H9 (cell line): ENCODE measurements around the gene BAIAP2. TPM values are rescaled to one million over a fixed set of nuclear protein-coding genes. Genes with fewer than 3 reads are reported as not detected.
A peak's percentile ranks its signal among the peaks of the same experiment; 100 is the strongest.

Experiments
- DNase-seq: peaks from one replicate; pipeline ENCODE4 v3.0.0-alpha.2; 2017
- H2AFZ ChIP-seq: one replicate; pipeline ENCODE4 v1.6.1; 2013; ENCODE audit warnings: mild to moderate bottlenecking, low read length, control low read depth, moderate library complexity
- H2AK5ac ChIP-seq: 2 replicates; pipeline ENCODE4 v1.6.1; 2013; ENCODE audit warnings: low read length, control low read depth, mixed read lengths; ENCODE audit not compliant: insufficient read length
- H2BK120ac ChIP-seq: one replicate; pipeline ENCODE4 v1.6.1; 2013; ENCODE audit warnings: low read depth, mild to moderate bottlenecking, low read length, control low read depth, inconsistent platforms; ENCODE audit not compliant: poor library complexity, severe bottlenecking
- H2BK12ac ChIP-seq: 2 replicates; pipeline ENCODE4 v1.6.1; 2013; ENCODE audit warnings: low read length, control low read depth, mixed read lengths, low read depth; ENCODE audit not compliant: insufficient read length
- H2BK15ac ChIP-seq: 2 replicates; pipeline ENCODE4 v1.6.1; 2013; ENCODE audit warnings: low read depth, low read length, control low read depth
- H2BK20ac ChIP-seq: one replicate; pipeline ENCODE4 v1.6.1; 2013; ENCODE audit warnings: low read depth, mild to moderate bottlenecking, low read length, control low read depth, inconsistent platforms; ENCODE audit not compliant: poor library complexity, severe bottlenecking
- H2BK5ac ChIP-seq: 2 replicates; pipeline ENCODE4 v1.6.1; 2013; ENCODE audit warnings: low read length, control low read depth, mixed read lengths; ENCODE audit not compliant: insufficient read length
- H3K14ac ChIP-seq: 2 replicates; pipeline ENCODE4 v1.6.1; 2013; ENCODE audit warnings: low read length, control low read depth; ENCODE audit not compliant: insufficient read depth
- H3K18ac ChIP-seq: 2 replicates; pipeline ENCODE4 v1.6.1; 2013; ENCODE audit warnings: low read depth, mild to moderate bottlenecking, mixed read lengths, low read length, control low read depth; ENCODE audit not compliant: insufficient read length
- H3K23ac ChIP-seq: 2 replicates; pipeline ENCODE4 v1.6.1; 2013; ENCODE audit warnings: low read length, control low read depth, mixed read lengths, low read depth; ENCODE audit not compliant: insufficient read length
- H3K23me2 ChIP-seq: 2 replicates; pipeline ENCODE4 v1.6.1; 2013; ENCODE audit warnings: low read depth, mild to moderate bottlenecking, mixed read lengths, low read length, control low read depth; ENCODE audit not compliant: insufficient read length, poor library complexity, severe bottlenecking
- H3K27ac ChIP-seq: 2 replicates; pipeline ENCODE4 v1.5.1; 2013; ENCODE audit warnings: low read length, control low read depth, mixed read lengths, low read depth; ENCODE audit not compliant: insufficient read length
- H3K27me3 ChIP-seq: 2 replicates; pipeline ENCODE4 v1.6.1; 2013; ENCODE audit warnings: low read length, control low read depth, inconsistent platforms; ENCODE audit not compliant: insufficient read depth
- H3K4ac ChIP-seq: 2 replicates; pipeline ENCODE4 v1.6.1; 2013; ENCODE audit warnings: low read depth, mild to moderate bottlenecking, control low read depth, inconsistent platforms, low read length, moderate library complexity
- H3K4me1 ChIP-seq: 2 replicates; pipeline ENCODE4 v1.6.1; 2013; ENCODE audit warnings: low read length, control low read depth, inconsistent platforms; ENCODE audit not compliant: insufficient read depth
- H3K4me2 ChIP-seq: 2 replicates; pipeline ENCODE4 v1.6.1; 2013; ENCODE audit warnings: low read length, control low read depth, mixed read lengths; ENCODE audit not compliant: insufficient read length, insufficient read depth
- H3K56ac ChIP-seq: 2 replicates; pipeline ENCODE4 v1.6.1; 2013; ENCODE audit warnings: low read depth, mild to moderate bottlenecking, mixed read lengths, low read length, control low read depth; ENCODE audit not compliant: insufficient read length
- H3K79me1 ChIP-seq: 2 replicates; pipeline ENCODE4 v1.6.1; 2013; ENCODE audit warnings: low read depth, mild to moderate bottlenecking, moderate library complexity, low read length, control low read depth, inconsistent platforms; ENCODE audit not compliant: insufficient read depth, poor library complexity, severe bottlenecking
- H3K79me2 ChIP-seq: 2 replicates; pipeline ENCODE4 v1.6.1; 2013; ENCODE audit warnings: low read length, control low read depth, inconsistent platforms; ENCODE audit not compliant: insufficient read depth
- H3K9ac ChIP-seq: 2 replicates; pipeline ENCODE4 v1.6.1; 2013; ENCODE audit warnings: low read length, control low read depth, mixed read lengths; ENCODE audit not compliant: insufficient read length; ENCODE audit errors: extremely low read depth
- H3K9me3 ChIP-seq: one replicate; pipeline ENCODE4 v1.6.1; 2013; ENCODE audit warnings: low read depth, low read length, inconsistent platforms; ENCODE audit not compliant: control insufficient read depth
- H3T11ph ChIP-seq: one replicate; pipeline ENCODE4 v1.6.1; 2013; ENCODE audit warnings: mild to moderate bottlenecking, low read length, control low read depth, inconsistent platforms
- H4K20me1 ChIP-seq: one replicate; pipeline ENCODE4 v1.6.1; 2013; ENCODE audit not compliant: control insufficient read depth, insufficient read length, insufficient read depth
- H4K5ac ChIP-seq: 2 replicates; pipeline ENCODE4 v1.6.1; 2013; ENCODE audit warnings: low read depth, mild to moderate bottlenecking, mixed read lengths, low read length, control low read depth; ENCODE audit not compliant: insufficient read length
- H4K8ac ChIP-seq: replicated peaks from 2 replicates; pipeline ENCODE4 v1.6.1; 2013; ENCODE audit warnings: low read length, control low read depth, mixed read lengths, low read depth; ENCODE audit not compliant: insufficient read length
- H4K91ac ChIP-seq: 2 replicates; pipeline ENCODE4 v1.6.1; 2013; ENCODE audit warnings: low read depth, mild to moderate bottlenecking, moderate library complexity, mixed read lengths, low read length, control low read depth; ENCODE audit not compliant: insufficient read length
- H3K27ac Mint-ChIP-seq, 3 experiments: 2 replicates in 2 of 3; 3 replicates in 1 of 3; pipeline ENCODE4 v1.8.0; 2020 to 2021; ENCODE audit warnings: mixed read lengths in 3 of 3, mild to moderate bottlenecking in 1 of 3, moderate library complexity in 1 of 3
- H3K27me3 Mint-ChIP-seq: 2 replicates; pipeline ENCODE4 v1.8.0; 2021; ENCODE audit warnings: low read depth, mild to moderate bottlenecking, moderate library complexity, mixed read lengths
- H3K36me3 Mint-ChIP-seq, 3 experiments: 2 replicates in 2 of 3; 3 replicates in 1 of 3; pipeline ENCODE4 v1.8.0; 2020 to 2021; ENCODE audit warnings: low read depth in 3 of 3, mixed read lengths in 3 of 3; ENCODE audit not compliant: insufficient read depth in 1 of 3
- H3K4me1 Mint-ChIP-seq, 2 experiments: 2 replicates each; pipeline ENCODE4 v1.8.0; 2020; ENCODE audit warnings: mixed read lengths in 2 of 2
- H3K4me3 Mint-ChIP-seq, 2 experiments: 2 replicates in 1 of 2; 3 replicates in 1 of 2; pipeline ENCODE4 v1.8.0; 2020 to 2021; ENCODE audit warnings: mild to moderate bottlenecking in 2 of 2, mixed read lengths in 2 of 2, moderate library complexity in 1 of 2
- H3K9me3 Mint-ChIP-seq, 2 experiments: 2 replicates in 1 of 2; 3 replicates in 1 of 2; pipeline ENCODE4 v1.8.0; 2020; ENCODE audit warnings: mild to moderate bottlenecking in 2 of 2, mixed read lengths in 2 of 2, moderate library complexity in 1 of 2
- whole genome bisulfite sequencing: extraction: QIAGEN DNeasy Blood & Tissue Kit; methylation state at CpG from one replicate; pipeline ENCODE4 v1.1.7; 2013; ENCODE audit warnings: missing lambda C conversion rate, low lambda C conversion rate, mixed read lengths; ENCODE audit not compliant: insufficient read length; ENCODE audit errors: extremely low coverage; 5-methylcytosine and 5-hydroxymethylcytosine counted together
- total RNA-seq: library from RNA; stranded (reverse); gene quantifications from 2 replicates; pipeline ENCODE4 v1.2.1, GENCODE V29; 2021
- TF ChIP-seq, protein P1 (sequence below): fragments of 200-600 bp; sonication (generic); conservative IDR thresholded peaks from 3 replicates; pipeline ENCODE4 v1.8.0; 2021; ENCODE audit warnings: antibody characterized with exemption, mild to moderate bottlenecking

Gene BAIAP2
- total RNA-seq, 1 experiment from 2014 or later: 27.8 TPM

- no peaks in the 10 kb centered on the region for H3K27me3 ChIP-seq
- no peak overlapping the region for H4K8ac ChIP-seq
- H3K27ac Mint-ChIP-seq: no peak overlapping the region
- H2BK120ac ChIP-seq: no peak overlapping the region
- no peaks in the 10 kb centered on the region for H3K79me1 ChIP-seq
- peak overlapping the region; percentile 8 for H3K18ac ChIP-seq
- H3K9me3 ChIP-seq: no peaks in the 10 kb centered on the region
- H3K9me3 Mint-ChIP-seq: no peaks in the 10 kb centered on the region
- TF ChIP-seq, protein P1, sequence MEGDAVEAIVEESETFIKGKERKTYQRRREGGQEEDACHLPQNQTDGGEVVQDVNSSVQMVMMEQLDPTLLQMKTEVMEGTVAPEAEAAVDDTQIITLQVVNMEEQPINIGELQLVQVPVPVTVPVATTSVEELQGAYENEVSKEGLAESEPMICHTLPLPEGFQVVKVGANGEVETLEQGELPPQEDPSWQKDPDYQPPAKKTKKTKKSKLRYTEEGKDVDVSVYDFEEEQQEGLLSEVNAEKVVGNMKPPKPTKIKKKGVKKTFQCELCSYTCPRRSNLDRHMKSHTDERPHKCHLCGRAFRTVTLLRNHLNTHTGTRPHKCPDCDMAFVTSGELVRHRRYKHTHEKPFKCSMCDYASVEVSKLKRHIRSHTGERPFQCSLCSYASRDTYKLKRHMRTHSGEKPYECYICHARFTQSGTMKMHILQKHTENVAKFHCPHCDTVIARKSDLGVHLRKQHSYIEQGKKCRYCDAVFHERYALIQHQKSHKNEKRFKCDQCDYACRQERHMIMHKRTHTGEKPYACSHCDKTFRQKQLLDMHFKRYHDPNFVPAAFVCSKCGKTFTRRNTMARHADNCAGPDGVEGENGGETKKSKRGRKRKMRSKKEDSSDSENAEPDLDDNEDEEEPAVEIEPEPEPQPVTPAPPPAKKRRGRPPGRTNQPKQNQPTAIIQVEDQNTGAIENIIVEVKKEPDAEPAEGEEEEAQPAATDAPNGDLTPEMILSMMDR: peak; percentile 57
- H3K4me2 ChIP-seq: peak overlapping the region; percentile 15
- H3K4me1 Mint-ChIP-seq: peaks cover 5 to 12% of the 10 kb centered on the region in 2 experiments
- no peak overlapping the region for H4K5ac ChIP-seq
- no peak overlapping the region for H2AFZ ChIP-seq
- H3K9ac ChIP-seq: no peak overlapping the region
- H3K4me1 ChIP-seq: no peaks in the 10 kb centered on the region
- H3K23me2 ChIP-seq: no peaks in the 10 kb centered on the region
- WGBS: no CpG with 5 or more reads among the region's 89 CpGs
- H3K36me3 Mint-ChIP-seq: no peaks in the 10 kb centered on the region; a peak in 1 of 7 replicates
- no peak overlapping the region for H3K27ac ChIP-seq
- no peak overlapping the region for H2BK12ac ChIP-seq
- H4K91ac ChIP-seq: no peak overlapping the region
- H3K14ac ChIP-seq: peak overlapping the region; percentile 33; the same call in 1 of the 2 replicates
- peak; percentile 99 for DNase-seq
- no peaks in the 10 kb centered on the region; the same call in 1 of the 2 replicates for H3K27me3 Mint-ChIP-seq
- no peak overlapping the region for H3K56ac ChIP-seq
- H3K4me3 Mint-ChIP-seq: peak overlapping the region; percentile 54 to 80
- no peak overlapping the region for H2AK5ac ChIP-seq
- H2BK5ac ChIP-seq: no peak overlapping the region
- H3K23ac ChIP-seq: no peak overlapping the region
- no peak overlapping the region for H2BK15ac ChIP-seq
- H3K79me2 ChIP-seq: no peaks in the 10 kb centered on the region
- no peak overlapping the region for H2BK20ac ChIP-seq
- no peak overlapping the region for H3T11ph ChIP-seq
- H4K20me1 ChIP-seq: no peaks in the 10 kb centered on the region
- no peak overlapping the region for H3K4ac ChIP-seq
Measured at GRCh38 chr17:81119223-81120148, 84.5 kb downstream of the BAIAP2 start.
